GDM1 (cell line): ENCODE measurements around the gene ARL6.

Experiments
- DNase-seq: peaks from one replicate; lab custom pipeline; 2025; lab: John Stamatoyannopoulos, UW

ARL6 gene, protein sequence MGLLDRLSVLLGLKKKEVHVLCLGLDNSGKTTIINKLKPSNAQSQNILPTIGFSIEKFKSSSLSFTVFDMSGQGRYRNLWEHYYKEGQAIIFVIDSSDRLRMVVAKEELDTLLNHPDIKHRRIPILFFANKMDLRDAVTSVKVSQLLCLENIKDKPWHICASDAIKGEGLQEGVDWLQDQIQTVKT

DNA sequence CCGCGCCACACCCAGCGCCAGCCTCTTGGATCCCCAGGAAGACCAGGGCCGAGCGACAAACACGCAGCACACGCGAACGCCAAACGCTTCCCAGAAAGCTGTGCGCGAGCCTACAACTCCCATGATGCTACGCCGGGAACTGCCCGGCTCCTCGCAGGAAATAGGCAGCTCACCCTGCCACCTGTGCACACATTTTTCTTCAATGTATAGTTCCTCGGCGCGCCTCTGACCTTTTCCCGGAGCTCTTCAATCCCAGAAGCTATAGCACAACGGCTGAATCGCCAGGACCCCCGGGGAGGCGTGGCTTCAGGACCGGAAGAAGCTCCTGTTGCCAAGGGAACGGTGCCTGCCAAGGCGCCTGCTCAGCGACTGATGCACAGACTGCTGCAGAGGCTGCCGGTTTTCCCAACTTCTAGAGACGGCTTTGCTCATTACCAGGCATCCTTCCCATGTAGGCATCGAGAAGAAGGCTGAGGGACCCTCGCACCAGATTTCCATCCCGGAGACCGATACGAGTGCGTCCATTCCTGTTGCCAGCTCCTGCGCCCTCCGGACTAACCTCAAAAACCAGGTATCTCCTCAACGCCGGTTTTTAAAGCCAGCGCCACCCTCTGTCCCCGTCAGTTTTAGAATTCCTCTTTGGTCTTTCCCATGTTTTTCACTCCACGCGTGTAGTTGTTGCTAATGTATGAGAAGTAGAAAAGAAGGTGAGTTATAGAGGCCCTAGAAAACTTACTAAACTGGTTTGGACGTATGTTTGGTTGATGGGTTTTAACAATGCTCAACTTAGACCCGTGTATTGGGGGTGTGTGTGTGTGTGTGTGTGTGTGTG, at the start of gene ARL6:
ARL6 (plus strand) TSS at position 352 of the 832 bp plus-strand sequence. CDS start 3,350 bp downstream, outside the sequence.
- peak; percentile 70 for DNase-seq

DNA sequence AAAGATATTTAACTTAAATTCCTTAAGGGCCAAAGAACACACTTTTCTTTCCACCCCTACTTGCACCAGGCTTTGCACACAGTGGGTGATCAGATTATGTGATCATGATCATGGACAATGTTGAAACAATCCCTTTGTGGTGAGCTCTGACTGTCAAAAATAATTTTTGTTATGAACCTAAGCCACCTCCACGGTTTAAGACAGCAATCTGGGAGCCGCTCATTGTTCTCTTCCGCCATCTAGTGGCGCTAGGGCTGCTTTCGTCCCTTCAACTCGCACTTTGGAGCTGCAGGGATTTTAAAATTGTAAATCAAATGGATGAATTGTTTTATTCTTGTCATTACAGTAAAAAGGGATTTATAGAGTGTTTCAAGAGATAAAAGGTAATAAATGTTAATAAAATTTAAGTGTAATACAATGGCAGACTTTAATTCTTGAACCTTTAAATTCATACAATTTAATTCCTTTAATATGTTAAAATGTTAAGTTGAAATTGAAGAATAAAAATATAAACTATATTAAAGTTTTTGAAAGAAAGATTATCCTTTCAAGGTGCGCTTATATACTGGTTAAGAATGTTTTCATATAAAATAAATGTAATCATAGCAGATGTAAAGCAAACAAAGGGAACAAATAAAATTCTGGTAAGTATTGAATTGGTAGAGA, 45.3 kb upstream of the ARL6 start:
- peak; percentile 16 for DNase-seq

DNA sequence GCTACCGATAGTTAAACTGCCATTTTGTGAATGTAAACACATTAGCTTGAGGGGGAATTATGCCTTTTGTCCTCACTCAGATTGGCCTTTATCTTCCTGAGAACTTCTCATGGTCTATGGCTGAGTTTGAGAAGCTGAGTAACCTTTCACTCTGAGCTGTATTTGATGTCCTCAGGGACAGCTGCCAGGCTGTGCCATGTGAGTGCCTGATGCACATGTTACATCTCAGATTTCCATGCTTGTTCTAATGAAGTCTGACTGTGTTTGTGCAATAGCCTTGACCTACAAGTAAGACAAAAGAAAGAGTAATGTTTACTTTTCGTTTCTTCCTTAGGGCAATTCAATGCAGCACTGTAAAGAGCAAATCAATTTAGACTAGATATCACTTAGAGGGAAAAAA, 44.1 kb upstream of the ARL6 start:
- DNase-seq: no peak

DNA sequence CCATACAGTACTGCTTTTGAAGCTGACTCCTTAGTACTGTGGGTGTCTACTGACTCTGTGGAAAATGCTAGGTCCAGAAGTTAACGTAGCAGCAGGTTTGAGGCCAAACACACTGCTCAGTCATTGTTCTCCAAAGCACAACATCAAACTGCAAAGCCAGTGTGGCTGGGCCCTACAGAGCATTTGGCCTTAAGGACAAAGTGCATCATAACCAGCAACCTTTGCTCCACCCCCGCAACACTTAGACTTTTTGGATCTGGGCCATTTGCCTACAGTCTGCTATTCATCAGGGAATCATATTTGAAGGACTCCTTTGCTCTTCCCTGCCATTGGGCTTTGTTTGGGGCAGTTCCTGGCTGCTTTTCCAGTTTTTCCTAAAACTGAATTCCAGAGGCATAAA, 43.1 kb upstream of the ARL6 start:
- DNase-seq: no peak

DNA sequence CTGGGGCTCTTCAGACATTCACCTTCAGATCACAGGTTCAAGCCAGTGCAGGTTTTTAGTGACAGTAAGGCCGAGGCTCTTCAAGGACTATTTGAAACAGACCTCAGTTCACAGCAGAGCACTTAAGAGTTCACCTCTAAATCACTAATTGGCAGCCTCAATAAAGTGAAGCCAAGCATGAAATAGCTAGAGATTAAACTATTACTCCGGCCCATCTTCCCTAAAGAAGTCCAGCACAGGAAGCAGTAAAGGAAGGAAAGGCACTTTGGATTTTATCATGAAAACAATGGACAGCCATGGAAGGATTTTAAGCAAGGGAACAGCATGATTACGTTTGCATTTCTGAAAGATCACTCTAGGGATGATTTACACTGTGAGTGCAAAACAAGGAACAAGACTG, 27.6 kb upstream of the ARL6 start:
- DNase-seq: no peak

DNA sequence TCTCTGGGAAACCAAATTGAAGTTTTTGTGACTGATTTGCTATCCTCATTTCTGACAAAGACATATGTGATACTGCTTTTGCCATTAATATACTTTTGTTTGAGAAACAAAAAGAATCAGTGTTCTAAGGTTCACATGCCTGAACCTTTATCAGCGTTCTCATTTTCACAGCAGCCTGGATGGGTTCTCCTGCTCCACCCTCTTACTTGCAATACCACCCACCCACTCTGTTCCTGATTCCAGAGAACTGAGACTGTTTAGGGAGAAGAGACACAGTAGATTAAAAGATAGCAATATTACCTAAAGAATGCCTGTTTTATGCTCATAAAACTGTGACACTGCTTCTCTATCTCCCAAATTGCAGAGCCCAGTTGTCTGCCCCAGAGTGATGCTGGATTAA, 25.8 kb upstream of the ARL6 start:
- DNase-seq: no peak

DNA sequence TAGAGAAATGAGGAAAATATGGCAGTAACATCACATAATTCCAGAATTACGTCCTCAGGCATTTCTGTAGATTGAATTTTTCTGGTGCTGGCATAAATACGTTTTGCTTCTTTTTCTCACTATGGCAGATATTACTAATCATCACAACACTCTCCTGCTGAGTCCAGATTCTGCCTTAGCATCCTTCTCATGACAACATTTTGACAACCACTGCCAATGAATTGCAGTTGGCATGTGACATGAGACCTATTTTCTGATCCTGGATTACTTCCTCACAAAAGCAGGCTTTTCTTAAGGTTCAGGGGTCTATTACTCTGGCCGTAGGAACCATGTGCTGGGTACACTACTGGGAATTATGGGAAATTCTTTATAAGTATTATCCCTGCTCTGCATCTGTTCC, 22.5 kb upstream of the ARL6 start:
- no peak for DNase-seq

DNA sequence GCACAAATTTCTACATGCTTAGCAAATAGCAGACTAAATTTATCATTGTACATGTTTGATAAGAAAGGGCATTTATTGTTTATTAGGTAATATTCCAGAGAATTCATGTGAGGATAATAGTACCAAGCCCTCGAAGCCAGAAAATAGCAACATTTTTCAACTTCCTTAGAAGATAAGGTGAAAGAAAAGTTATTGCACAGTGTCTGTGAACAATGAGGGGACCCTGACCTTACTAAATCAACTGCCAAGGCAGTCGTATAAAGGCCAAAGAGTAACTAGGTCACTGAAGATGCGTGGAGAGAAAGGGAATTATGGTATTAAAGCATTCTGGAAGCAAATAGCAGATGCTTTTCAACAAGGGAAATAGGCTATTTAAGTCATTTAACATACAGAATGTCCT, 20.3 kb upstream of the ARL6 start:
- no peak for DNase-seq

DNA sequence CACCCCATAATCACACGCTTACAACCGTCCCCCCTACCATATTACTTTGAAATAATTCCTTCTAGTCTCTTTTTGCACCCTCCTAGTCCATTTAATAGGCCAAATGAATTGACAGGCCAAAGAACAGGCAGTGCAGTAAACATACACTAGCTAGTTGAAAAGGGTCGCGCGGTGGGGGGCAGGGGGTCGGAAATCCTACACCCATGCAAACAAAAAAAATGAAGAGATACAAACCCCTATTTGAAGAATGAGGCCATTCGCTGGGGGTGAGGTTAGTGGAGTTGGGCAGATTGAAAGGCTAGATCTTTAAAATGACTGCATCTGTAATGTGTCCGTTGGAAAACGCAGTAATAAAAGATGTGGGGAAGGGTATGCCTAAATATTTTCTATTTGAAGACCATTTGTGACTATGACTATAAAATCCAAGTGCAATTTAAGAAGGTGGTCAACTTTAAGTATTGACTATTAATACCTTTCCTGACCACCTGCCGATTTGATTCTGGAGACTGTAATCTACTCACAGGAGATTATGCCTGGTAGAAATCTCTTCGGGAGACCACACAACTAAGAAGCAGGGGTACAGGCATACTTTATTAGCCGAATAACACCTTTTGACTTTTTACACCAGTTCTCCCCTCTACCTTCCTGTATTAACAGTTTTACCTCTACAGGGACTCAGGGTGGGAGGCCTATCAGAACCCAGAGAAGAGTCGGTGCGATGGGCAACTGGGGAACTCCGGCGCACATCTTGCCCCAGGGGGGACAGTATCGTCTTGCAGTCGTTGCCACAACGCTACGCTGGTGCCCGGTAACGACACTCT, 762 bp upstream of the ARL6 start:
- DNase-seq: no peak

DNA sequence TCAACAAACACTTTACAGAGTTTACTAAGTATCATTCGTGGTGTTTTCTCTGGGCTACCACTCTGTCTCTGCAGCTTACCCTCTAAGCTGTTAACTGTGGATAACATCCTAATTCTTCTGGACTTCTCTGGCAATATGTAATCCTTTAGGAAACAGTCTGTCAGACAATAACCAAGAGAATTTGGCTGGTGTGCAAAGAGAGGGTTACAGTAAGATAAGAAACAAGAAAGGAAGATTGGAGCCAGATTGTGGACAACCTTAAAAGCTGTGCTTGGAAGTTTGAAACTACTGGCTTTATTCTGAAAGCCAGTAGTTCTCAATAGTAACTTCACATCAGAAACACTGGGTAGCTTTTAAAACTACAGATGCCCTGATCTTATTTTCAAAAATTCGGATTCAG, 778 bp downstream of the ARL6 start:
- DNase-seq: no peak

DNA sequence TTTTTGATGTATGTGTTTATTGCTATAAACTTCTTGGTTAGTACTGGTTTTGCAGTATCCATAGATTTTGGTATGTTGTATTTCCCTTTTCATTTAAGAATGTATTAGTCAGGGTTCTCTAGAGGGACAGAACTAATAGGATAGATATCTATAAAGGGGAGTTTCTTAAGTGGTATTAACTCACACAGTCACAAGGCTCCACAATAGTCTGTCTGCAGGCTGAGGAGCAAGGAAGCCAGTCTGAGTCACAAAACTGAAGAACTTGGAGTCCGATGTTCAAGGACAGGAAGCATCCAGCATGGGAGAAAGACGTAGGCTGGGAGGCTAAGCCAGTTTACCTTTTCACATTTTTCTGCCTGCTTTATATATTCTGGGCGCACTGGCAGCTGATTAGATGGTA, 8.4 kb downstream of the ARL6 start:
- no peak for DNase-seq

DNA sequence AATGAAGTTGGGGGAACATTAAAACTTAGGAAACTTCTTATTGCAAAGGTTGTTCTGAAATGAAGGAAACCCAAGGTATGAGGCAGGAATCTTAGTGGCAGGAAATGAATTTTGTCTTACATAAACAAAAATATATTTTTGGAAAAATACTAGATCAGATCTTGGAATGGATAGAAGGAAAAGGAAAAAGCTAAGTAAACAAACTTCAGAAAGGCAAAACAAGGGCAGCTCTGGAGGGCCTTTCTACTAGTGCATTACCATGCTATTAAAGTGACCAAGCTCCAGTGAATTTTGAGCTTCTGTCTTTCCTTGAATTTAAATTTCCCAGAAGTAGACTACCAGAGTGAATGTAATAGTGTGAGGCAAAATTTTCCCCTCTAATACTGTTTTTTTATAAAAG, 13.6 kb downstream of the ARL6 start:
- DNase-seq: no peak

DNA sequence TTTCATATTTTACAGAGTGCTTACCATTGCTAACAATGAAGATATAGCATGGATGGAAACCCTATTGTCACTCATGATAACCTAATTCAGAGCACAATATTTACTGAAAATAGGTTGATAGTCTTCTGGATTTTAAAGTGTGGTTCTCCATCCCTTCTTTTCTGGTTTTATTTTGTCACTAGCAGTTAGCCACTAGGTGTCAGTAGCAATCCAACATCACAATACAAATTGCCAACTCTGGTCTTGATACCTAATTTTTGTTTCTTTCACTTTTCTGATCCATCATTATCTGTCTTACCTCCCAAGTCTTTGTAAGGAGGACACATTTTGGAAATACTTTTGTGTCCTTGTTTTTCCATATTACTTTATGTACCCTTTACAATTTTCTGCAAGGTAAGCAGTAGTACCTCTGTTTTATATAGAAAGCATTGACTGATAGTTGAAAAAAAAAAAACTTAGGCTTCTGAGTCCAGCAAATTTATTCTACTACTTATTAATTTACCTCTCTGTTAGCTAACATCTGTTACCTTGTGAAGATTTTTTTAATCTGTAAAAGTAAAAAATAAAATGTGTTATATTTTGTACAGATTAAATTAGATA, 29.0 kb downstream of the ARL6 start:
- peak; percentile 4 for DNase-seq

DNA sequence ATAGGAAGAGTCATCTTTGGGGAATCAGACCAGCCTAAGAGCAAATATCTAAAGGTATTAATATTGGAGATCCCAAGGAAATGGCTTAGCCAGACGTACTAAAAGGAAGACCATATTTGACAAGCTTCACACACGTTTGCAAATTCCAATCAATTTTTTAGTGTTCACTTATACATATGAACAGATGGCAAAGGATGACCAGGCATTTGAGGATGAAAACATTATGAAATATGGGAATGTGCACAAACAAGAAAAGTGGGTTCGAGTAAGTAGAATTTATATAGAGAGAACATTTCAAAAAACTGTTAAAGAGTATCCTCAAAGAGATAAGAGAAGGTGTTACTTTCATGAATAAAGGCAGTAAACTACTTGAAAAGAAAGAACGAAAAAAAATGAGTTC, 31.4 kb downstream of the ARL6 start:
- DNase-seq: no peak

DNA sequence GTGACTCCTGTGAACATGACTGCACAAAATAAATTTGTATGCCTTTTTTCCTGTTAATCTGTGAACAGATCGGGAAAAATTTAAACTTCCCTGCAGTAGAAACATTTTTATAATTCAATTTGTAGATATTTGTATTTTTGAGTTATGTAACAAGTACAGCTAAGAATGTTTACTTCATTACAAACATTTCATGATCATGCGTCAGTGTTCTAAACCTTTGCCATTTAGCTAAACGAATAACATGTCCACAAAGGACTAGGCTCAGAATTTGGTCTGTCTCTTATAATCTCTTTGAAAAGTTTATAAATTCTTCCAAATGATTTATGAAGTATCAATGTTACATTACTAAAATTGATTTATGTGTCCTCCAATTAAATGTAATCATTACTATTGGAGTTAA, 39.9 kb downstream of the ARL6 start:
- DNase-seq: no peak

DNA sequence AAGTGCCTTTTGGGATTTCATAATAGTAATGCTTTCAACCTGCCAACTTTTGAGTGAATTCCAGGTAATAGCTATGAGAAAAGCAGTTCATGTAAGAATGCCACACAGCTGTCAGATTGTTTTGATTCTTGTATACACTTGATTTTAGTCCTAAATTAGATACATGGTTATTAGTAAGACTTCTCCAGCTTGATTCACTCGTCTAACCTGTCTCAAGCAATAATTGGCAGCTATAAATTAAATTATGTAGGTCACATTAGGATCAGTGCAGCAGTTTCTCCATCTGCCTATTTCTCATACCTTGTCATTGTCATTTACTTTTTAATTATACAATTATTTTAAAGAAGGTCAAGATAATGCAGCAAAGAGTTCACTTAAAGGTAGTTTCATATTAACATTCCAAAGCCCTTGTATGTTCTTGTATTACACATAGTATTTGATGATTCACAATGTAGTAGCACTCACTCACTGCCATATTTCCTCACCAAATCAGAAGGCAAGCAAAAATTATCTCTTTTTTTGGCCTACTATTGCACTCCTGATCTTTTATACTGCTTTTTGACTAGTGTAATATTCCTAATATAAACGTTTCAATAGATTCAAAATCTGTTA, 46.3 kb downstream of the ARL6 start:
- no peak for DNase-seq

DNA sequence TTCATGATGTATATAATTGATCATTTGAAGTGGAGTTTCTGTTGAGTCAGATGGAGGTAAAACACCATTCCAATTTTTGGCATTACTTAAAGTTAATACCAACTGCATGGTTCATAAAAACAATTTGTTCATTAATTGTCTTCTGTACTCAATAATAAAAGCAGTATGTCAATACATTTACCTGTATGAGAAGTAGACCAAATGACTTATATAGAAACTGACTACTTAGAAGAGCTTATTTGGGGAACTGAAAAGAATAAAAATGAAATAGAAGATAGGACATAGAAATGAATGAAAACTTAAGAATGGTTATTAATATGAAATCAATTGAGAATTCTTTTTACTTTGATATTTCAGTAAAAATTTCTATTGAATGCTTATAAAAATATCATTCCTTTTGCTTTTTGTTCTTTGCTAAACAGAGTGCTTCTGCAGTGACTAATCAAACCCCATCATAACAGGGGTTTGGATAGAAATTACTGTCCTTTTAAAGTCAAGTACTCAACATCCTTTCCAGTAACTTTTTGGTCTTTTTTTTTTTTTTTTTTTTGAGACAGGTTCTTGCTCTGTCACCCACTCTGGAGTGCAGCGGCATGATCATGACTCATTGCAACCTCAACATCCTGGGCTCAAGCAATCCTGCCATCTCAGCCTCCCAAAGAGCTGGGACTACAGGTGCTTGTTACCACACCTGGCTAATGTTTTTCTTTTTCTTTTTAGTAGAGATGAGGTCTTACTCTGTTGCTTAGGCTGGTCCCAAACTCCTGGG, 50.8 kb downstream of the ARL6 start:
- no peak for DNase-seq

DNA sequence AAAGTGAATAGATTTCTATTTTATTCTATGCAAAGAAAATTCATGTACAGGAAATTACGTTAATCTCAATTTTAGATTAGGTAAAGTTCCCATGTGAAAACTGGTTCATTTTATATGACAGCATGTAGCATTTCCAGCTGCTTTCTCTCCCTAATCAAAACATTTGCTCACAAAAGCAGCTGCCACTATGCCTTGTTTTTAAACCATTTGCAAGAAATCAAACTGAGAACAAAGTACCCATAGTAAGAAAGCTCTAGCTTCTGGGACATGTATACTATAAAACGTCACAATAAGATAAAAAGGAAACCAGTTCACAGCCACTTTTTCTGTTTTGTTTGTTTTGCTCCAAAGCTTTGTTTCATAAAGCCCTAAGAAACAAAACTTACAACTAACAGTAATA, 52.3 kb downstream of the ARL6 start:
- no peak for DNase-seq

DNA sequence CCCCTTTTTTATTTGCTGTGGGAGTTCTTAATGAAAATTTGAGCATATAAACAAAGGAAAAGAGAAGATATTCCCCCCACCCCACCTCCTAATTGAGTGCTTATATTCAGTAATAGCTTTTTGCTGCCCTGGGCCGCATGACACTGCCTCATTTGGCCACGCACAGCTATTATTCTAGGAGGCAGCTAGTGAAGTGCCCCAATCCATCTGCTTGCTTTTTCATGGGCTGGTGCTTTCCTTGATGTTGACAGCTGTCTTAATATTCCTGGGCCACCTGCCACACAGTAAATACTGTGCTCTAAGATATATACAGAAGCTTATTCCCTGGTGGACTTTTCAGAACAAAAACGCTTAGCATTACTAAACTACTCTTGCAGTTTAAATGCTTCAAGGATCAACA, 53.4 kb downstream of the ARL6 start:
- DNase-seq: no peak

DNA sequence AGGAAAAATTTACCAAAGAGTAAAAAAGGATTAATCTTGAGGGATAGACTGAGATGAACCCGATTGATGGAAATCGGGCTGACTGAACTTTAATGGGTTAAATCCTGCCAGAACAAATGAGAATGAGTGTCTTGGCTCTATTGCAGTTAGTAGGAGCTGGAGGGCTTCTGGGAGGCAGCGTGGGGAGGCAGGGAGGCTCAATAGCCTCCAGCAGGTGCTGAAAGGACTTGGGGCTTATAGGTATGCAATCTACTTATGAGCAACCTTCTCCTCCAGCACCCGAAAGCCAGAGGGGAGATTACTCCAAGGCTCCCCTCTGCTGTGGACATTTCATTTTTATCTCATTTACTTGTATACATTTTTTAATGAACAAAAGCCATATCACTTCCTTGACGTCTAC, 56.2 kb downstream of the ARL6 start:
- no peak for DNase-seq

DNA sequence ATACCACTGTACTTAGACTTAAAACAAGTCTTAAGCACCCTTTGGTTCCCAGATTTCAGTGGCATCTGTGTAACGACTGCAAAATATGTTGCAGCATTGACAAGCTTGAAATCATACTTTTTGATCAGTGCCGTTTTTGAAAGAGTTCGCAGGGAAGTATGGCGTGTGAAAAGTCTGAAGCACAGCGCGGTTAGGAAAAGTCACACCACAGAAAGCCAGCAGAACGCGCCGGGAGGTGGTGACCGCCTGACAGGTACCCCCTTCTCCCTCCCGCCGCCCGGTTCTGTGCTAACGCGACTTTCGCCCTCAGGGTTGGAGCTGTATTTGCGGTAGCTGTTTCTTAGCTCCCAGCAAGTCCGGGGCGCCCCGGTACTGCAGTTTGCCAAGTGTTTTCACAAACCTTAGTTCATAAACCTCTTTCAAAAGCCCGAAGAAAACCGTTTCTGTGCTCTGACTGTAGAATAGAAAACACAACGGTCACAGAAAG, 56.8 kb downstream of the ARL6 start:
- no peak for DNase-seq
